T-helper 2 cell (primary cell): ENCODE data around the gene RNU1-4.
"Not testable (repeated sequence)": the region's sequence is repeated elsewhere in the genome, so short reads cannot be mapped to it uniquely, and the experiment has no call there.

ENCODE experiments used
- DNase-seq, 5 experiments: peaks; one replicate each; pipeline versions ENCODE4 v3.0.0 to v3.0.0-alpha.2; 2012 to 2022

RNU1-4 gene

DNA sequence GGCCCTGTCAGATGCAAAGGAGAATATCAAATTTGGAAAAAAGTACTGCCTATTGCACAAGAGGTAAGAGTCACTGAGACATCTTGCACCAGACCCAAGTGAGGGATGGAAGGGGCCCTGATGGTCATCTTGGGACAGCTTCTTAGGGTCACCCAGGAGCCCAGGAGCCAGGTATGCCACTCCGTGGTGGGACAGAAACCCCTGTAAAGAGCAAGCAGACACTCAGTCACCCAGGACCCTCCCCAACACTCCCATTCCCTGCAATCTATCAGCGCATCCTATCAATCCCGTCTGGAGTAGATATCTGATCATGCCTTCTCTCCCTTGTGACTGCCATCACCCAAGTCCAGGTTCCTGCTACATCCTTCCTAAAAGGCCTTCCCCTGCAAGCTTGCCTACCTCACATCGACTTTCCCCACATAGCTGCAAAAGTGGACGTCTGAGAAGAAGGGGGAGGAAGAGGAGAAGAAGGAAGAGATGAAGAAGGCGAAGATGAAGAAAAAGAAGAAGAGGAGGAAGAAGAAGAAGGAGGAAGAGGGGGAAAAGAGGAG, 30.7 kb downstream of the RNU1-4 start:
- DNase-seq, result not testable (repeated sequence)

DNA sequence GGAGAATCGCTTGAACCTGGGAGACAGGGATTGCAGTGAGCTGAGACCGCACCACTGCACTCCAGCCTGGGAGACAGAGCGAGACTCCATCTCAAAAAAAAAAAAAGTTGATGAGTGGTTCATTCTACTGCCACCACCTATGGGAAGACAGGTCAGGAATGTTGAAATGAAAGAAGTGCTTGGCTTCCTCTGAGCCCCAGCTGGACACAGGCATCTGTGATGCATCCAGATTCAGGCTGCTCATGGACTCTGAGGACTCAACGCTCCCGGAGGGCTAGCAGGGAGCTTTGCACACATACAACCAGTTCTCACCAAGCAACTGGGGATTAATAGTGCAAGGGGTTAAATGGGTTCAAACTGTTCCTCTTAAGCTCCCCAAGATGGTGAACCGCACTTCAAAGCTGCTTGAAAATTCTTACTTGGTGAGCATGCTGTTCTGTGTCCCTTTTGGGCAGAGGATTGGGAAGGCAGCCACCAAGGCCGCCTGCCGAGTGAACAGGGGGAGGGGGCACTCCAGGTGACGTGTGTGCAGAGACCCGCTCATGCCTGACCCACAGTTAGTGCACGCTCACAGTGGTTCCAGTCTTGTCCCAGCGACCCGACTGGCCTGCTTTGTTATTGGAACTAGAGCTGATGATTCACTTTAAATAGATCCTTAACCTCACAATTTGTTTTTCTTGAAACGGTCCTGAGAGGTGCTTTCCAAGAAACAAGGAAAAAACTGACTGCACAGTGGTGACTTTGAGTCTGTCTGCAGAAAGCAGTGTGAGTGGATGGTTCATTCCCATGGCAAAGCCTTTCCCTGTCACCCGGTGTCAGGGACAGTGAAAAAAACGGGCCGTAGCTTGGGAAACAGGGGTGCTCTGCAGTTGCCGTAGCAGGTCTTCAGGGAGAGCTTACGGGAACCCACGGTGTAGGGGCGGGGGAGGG, 32.2 kb downstream of the RNU1-4 start:
- not testable (repeated sequence) for DNase-seq

DNA sequence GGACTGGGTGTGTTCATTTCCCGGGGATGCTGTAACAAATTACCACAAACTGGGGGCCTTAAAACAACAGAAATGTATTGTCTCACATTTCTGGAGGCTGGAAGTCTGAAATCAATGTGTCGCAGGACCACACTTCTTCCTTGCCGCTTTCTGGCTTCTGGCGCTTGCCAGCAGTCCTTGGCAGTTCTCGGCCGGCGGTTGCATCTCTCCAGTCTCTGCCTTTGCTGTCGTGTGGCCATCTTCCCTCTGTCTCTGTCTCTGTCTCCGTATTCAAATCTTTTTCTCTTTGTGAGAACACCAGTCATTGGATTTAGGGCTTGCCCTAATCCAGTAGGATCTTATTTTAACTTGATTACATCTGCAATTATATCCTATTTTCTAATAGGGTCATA, 32.9 kb downstream of the RNU1-4 start:
- DNase-seq, result not testable (repeated sequence)

DNA sequence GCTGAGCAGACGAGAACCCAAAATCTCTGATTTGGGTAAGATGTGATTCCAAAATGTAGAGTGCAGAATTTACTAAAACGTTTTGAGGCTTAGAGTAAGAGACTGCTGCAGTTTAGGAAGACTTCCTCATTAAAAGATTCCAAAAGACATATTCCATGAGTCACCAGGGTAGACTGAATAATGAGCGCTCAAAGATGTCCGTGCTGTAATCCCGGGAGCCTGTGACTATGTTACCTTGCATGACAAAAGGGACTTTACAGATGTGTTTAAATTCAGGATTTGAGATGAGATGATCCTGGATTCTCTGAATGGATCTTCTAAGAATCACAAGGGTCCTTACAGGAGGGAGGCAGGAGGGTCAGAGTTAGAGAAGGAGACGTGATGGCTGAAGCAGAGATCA, 33.4 kb downstream of the RNU1-4 start:
- DNase-seq, result not testable (repeated sequence)

DNA sequence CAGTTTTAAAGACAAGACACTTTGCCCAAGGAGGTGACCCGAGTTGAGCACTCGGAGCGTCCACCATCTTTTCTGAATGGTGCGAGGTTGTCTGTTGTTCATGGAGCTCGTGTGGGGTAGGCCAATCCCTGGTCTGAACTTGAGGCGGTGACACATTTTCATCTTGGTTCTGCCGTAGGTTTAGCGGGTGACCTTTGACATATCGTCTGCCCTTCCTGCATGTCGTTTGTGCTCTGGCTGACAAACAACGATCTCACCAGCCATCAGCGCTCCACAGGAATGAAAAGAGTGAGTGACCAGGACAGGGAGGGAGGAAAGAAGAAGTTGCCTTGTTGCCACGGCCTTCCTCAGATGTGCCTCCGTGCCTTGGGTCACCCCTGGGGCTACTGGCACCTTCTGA, 34.5 kb downstream of the RNU1-4 start:
- DNase-seq, result not testable (repeated sequence)

DNA sequence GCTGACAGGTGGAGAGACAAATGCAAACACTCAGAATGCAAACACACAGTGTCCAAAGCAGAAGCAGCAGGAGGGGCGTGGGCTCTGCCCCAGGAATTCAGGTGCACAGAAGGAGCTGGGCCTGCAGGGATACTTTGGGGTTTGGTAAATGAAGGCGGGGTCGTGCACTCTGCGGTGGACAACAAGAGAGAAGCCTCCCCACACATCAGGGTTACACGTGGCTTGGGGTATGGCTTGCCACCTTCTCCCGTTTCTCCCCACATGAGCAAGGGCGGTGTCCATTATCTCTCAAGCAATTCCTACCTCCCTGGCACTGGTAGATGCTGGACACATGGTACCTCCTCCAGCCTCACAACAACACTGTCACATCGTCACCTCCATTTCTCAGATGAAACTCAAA, 35.0 kb downstream of the RNU1-4 start:
- DNase-seq, result not testable (repeated sequence)

DNA sequence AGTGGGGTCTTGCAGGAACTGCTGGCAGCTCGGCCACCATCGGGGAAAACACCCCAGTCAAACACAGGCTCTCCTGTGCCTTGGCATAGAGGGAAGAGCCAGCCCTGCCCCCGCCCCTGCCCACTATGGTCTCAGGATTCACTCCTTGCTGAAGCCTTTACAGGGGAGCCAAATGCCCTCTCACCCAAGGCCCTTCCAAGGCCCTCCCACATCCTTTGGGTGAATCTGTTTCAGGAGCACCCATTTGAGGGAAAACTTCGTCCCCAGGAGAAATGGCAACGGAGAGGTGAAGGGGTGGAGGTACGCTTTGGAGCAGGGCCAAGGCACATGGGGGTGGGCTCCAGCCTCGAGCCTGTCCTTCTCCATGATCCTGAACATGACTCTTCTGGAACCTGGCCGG, 35.9 kb downstream of the RNU1-4 start:
- DNase-seq, result not testable (repeated sequence)

DNA sequence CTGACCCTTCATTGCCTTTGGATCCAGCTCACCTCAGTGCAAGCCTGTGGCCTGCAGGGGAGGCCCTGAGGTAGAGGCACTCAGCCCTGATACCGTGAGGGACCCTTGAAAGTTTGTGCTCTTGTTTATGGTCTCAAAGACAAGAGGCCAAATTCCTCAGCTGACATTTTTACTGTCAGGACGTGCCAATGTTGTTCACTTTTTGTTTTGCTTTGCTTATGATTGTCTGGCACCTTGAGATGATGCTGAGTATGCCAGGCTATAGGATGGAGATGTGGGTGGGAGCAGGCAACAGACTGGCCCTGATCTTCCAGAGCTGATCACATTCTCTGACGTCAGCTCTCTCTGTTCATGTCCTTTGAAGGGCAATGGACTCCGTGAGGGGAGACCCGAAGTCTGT, 36.5 kb downstream of the RNU1-4 start:
- not testable (repeated sequence) for DNase-seq

DNA sequence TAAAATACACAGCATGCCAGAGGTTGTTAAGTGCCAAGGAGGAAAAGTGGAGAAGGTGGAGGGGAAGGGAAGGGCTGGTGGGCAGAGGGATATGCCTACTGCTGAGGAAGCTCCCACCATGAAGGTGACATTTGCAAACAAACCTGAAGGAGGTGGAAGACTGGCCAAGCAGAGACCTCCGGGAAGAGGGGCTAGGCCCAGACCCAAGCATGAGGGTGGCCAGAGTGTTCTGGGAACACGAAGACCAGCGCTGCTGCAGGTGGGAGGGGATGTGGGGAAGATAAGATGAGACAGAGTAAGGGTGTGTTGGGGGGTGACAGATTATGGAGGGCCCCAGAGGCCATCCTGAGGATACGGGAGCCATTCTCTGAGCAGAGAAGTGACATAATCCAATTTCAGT, 37.5 kb downstream of the RNU1-4 start:
- not testable (repeated sequence) for DNase-seq

DNA sequence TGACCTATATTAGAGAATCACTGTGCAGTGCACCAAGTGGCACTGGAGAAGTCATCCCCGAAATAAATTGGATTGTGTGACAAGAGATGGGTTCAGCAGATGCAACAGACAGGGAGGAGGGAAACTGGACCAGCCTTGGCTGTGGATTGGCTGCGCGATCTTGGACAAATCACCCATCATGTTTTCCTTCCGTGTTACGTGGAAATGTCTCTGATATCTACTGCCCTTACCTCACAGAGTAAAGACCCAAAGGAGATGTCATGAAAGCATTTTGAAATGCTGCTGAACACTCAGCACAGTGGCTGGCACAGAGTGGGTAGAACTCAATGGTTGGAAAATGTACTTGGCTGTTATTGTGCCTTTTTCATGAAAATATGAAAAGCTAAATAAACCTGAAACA, 39.2 kb downstream of the RNU1-4 start:
- not testable (repeated sequence) for DNase-seq

DNA sequence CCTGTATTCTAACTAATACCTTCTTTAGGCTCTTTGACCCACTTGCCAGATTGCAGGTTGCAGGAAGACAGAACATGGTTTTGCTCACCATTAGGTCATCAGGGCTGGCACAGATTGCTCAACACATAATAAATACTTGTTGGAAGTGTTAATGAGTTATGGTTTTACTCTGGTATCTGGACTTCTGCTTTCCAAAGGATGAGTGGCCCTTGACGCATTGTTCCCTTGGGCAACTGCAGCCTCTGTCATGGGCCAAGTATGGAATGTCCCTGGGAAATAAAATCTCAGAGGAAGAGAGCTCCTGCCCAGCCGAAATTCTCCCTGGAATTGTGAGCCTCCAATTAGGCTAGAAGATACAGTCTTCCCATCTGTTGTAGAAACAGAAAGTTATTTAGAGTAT, 40.7 kb downstream of the RNU1-4 start:
- not testable (repeated sequence) for DNase-seq

DNA sequence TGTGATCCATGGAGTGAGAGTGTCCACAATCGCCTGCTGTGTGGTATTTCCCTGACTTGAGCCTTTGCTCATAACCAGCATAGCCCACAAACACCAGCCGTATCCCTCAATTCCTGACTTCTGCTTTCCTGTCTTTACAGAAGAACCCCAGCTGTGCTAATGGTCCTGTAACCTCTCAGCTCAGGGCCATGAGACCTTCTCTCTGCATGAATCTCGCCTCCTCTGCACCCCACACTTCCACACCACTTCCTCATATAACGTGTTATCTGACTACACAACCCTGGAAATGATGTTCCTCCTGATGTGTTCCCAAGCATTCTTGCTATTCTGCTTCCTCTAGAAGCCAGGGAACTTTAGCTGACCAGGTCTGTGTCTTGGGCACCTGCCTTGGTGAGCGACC, 41.3 kb downstream of the RNU1-4 start:
- not testable (repeated sequence) for DNase-seq

DNA sequence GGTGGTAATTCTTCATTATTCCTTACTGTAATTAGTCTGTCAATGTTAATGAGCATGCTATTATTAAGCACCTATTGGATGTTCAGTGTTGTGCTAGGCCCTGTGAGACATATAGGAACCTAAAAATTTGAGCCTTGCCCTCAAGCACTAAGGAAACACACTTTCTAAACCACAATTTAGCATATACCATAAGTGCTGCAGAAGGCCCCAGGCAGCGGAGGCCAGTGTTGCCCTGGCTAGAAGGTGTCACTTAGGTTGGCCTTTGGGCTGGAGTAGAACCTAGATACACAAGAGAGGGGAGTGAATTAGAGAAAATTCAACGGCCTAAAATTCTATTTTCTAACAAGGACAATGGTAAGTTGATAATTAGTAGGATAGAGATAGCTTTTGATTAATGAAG, 44.6 kb downstream of the RNU1-4 start:
- DNase-seq, result not testable (repeated sequence)

DNA sequence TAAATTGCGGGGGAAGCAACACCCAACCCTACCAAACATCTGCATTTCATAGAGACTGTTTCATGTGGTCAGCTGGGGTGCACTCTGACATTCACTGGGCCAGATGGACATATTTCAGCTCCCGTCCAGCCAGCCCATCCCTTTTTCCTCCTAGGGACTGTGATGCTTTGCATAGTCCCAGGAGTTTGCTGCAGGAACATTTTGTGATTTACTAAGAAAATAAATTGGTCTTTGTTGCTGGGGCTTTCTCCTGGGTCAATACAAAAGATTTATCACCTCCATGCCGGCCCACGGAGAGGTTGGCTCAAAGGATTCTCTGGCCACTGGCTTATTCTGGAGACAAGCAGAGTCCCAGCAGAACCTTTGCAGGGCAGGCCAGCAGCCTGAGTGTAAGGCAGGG, 46.0 kb downstream of the RNU1-4 start:
- DNase-seq, result not testable (repeated sequence)

DNA sequence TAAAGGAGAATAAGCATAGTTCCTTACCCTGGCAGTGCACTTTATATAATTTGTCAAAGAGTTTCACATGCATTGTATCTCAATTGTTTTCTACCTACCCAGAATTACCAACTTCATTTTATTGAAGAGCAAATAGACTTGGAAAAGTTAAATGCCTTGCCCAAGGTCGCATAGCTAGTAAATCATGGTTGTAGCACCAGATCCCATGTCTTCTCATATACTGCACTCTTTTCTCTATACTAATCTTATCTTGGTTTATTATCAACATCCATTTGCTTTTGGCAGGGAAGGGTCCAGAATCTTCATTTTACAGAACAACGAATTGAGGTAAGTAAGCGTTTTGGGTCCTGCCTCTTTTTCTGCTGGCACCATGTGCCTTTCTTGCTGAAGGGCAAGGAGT, 46.9 kb downstream of the RNU1-4 start:
- not testable (repeated sequence) for DNase-seq

DNA sequence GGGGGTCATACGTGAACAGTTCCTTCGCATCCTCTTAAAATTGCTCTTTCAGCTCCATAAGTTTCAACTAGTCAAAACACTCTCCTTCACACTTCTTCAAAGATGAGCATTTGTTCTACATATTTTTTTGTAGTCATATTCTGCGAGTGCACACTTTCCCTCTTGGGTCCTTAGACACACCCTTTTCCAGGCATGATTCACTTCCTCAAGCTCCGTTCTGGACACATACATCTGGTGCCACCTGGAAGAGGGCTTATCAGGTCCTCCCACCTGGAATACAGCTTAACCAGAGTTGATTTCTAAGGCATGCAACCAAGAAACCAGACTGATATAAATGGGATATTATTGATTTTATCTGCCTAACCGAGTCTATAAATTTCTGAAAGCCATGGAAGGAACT, 47.4 kb downstream of the RNU1-4 start:
- DNase-seq, result not testable (repeated sequence)
